ENCODE results near the gene USP36. TPM values are rescaled to one million over a fixed set of nuclear protein-coding genes. Genes with fewer than 3 reads are reported as not detected.
"Not testable (repeated sequence)": the region's sequence is repeated elsewhere in the genome, so short reads cannot be mapped to it uniquely, and the experiment has no call there.

Gene USP36
- total and polyA plus RNA-seq, 12 donors = 13.9 to 69.1 (median 45.5) TPM

DNA sequence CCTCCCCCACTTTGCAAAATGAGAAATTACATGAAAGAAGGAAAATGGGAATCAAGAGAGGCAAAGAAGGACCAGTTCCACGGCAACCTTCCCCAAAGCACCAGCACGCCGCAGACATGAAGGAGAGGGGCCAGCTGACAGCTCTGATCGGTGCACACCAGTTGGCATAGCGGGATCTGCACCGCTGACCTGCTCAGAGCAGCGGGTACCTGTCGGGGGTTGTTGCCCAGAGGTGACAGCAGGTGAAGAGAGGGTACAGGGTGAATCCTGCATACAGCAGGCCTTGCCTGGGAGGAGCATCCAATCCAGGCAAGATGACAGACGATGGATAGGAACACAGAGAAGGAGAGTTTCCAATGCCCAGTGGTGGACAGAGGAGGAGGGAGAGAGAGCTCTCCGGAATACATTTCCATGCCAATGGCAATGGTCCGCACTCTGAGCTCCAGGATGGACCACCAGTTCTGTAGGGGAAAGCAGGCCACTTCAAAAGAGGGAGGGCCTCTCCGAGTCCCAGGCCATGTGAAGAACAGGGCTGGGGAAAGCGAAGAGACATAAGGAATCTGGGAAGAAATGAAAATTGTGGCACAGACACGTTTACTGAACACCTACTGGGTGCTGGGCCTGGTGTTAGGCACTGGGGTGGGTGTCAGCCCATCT is 38.4 kb upstream of the USP36 start:
- 83 to 88% (median 87%) methylated on average over 14 of the region's 14 CpGs for WGBS, 4 donors
- H3K4me3 ChIP-seq = no peak overlapping the region
- no peaks in the 10 kb centered on the region for H3K36me3 ChIP-seq (replicated peaks in 1 of 2)
- H3K9me3 ChIP-seq (replicated peaks in 1 of 3) = no peaks in the 10 kb centered on the region
- DNase-seq = no peak
- H3K27ac ChIP-seq = peak overlapping the region in 4 of 5 donors; percentile 20 to 92 (median 70)
- TF ChIP-seq CTCF (IDR thresholded peaks at IDR 0.05) (no peak), POLR2A (IDR thresholded peaks at IDR 0.05) (no peak)
- no peaks in the 10 kb centered on the region for H3K27me3 ChIP-seq
- peaks cover 35 to 55% of the 10 kb centered on the region in 2 donors for H3K4me1 ChIP-seq (replicated peaks in 1 of 2)
- intact Hi-C loops (cut with DNase I) = no loop called here

DNA sequence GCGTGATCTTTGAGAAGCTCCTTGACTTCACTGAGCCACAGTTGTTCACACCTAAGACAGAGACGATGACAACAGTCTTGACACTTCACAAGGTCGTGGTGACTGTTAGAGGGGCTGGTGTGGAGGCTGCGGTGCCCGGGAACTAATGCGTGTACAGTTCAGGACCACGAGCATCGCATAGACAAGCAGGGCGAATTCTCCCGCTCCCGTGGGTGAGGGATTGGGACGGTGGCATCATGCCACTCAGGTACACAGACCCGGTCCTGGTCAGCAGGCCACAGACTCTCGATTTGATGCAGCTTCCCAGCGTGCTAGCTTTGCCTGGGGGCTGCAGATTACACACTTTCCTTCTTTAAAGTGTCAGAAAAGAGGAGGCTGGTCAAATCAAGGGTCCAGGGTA is 37.6 kb upstream of the USP36 start:
- H3K4me3 ChIP-seq = no peak overlapping the region
- intact Hi-C loops (cut with DNase I) = no loop called here
- H3K27me3 ChIP-seq = no peaks in the 10 kb centered on the region
- TF ChIP-seq POLR2A (IDR thresholded peaks at IDR 0.05) = no peak
- no peak for TF ChIP-seq CTCF (IDR thresholded peaks at IDR 0.05)
- H3K27ac ChIP-seq = peak overlapping the region in 1 of 5 donors; percentile 92
- 90 to 94% (median 92%) methylated on average over 11 to 15 of the region's 15 CpGs for WGBS, 4 donors
- DNase-seq = no peak
- H3K36me3 ChIP-seq (replicated peaks in 1 of 2) = no peaks in the 10 kb centered on the region
- no peaks in the 10 kb centered on the region for H3K9me3 ChIP-seq (replicated peaks in 1 of 3)
- H3K4me1 ChIP-seq (replicated peaks in 1 of 2) = peaks cover 28 to 47% of the 10 kb centered on the region in 2 donors

- Histone ChIP-seq H3K4me1 (replicated peaks in 1 of 2) (peaks cover 21 to 41% of the 10 kb centered on the region in 2 donors), H3K27ac (peak overlapping the region in 1 of 5 donors; percentile 11)
These were observed 36.4 kb upstream of the USP36 start for GRCh38 chr17:78876954-78877517.

GRCh38 chr17:78876094-78876597 is 35.5 kb upstream of the USP36 start:
- intact Hi-C loops (cut with DNase I) = no loop called here
- H3K36me3 ChIP-seq (replicated peaks in 1 of 2) = peaks cover 0 to 8% of the 10 kb centered on the region in 2 donors

More at GRCh38 chr17:78876954-78877517, 36.4 kb upstream of the USP36 start:
- H3K27me3 ChIP-seq; DNase-seq; H3K36me3 ChIP-seq (replicated peaks in 1 of 2); H3K4me3 ChIP-seq; intact Hi-C loops (cut with DNase I); H3K9me3 ChIP-seq (replicated peaks in 1 of 3): not testable (repeated sequence)
- 90 to 97% (median 96%) methylated on average over 8 of the region's 8 CpGs for WGBS, 4 donors

More at GRCh38 chr17:78876094-78876597, 35.5 kb upstream of the USP36 start:
- Histone ChIP-seq H3K27ac (peak overlapping the region in 3 of 5 donors; percentile 69 to 84 (median 83)), H3K4me1 (replicated peaks in 1 of 2) (peaks cover 21 to 41% of the 10 kb centered on the region in 2 donors), H3K9me3 (replicated peaks in 1 of 3) (no peaks in the 10 kb centered on the region), H3K27me3 (no peaks in the 10 kb centered on the region), H3K4me3 (no peak overlapping the region)
- TF ChIP-seq CTCF (IDR thresholded peaks at IDR 0.05) = no peak
- TF ChIP-seq POLR2A (IDR thresholded peaks at IDR 0.05) = no peak
- DNase-seq = no peak
- WGBS, 4 donors = 40 to 73% (median 54%) methylated on average over 7 of the region's 7 CpGs

All from adrenal gland (tissue), 12 donors.